Stromal cell of bone marrow (primary cell): Measurements from ENCODE around the gene RNF40.

Experiments
- DNase-seq: peaks from one replicate; pipeline ENCODE4 v3.0.0-alpha.2; 2012; ENCODE audit warnings: low read depth

The RNF40 gene

GRCh38 chr16:30762991-30763725, 1.0 kb downstream of the RNF40 start:
- DNase-seq, result no peak

GRCh38 chr16:30764086-30764485, 2.0 kb downstream of the RNF40 start:
- no peak for DNase-seq

- DNase-seq, result no peak
Observed at GRCh38 chr16:30764816-30765465, 2.8 kb downstream of the RNF40 start.

GRCh38 chr16:30766206-30766932, 4.2 kb downstream of the RNF40 start:
- DNase-seq, result no peak

- no peak for DNase-seq
Observed at GRCh38 chr16:30766933-30767284, 4.8 kb downstream of the RNF40 start.

GRCh38 chr16:30767767-30768465, 5.8 kb downstream of the RNF40 start:
- no peak for DNase-seq

- DNase-seq, result no peak
Observed at GRCh38 chr16:30768583-30769181, 6.6 kb downstream of the RNF40 start.

GRCh38 chr16:30769379-30770089, 7.4 kb downstream of the RNF40 start:
- DNase-seq, result no peak

- DNase-seq, result no peak
Observed at GRCh38 chr16:30771726-30772125, 9.6 kb downstream of the RNF40 start.

- no peak for DNase-seq
Observed at GRCh38 chr16:30773826-30774225, 11.7 kb downstream of the RNF40 start.

- no peak for DNase-seq
Observed at GRCh38 chr16:30774367-30775130, 12.4 kb downstream of the RNF40 start.

GRCh38 chr16:30775131-30775391, 12.9 kb downstream of the RNF40 start:
- no peak for DNase-seq

- peak; percentile 76 for DNase-seq
Observed at GRCh38 chr16:30775392-30776188, 13.5 kb downstream of the RNF40 start.

GRCh38 chr16:30777591-30778297, 15.6 kb downstream of the RNF40 start:
- DNase-seq, result no peak

- no peak for DNase-seq
Observed at GRCh38 chr16:30778549-30779244, 16.6 kb downstream of the RNF40 start.

- no peak for DNase-seq
Observed at GRCh38 chr16:30779596-30779995, 17.5 kb downstream of the RNF40 start.

GRCh38 chr16:30780021-30780420, 17.9 kb downstream of the RNF40 start:
- DNase-seq, result no peak

GRCh38 chr16:30780549-30780948, 18.4 kb downstream of the RNF40 start:
- DNase-seq, result no peak
